Sigmoid colon (tissue), 3 donors: ENCODE measurements around the gene GHRHR.

ENCODE experiments used
- POLR2A ChIP-seq, 2 donors: fragments of 450-650 bp; IDR thresholded peaks; one replicate each; pipeline ENCODE4 v1.6.1; 2016; ENCODE audit warnings: antibody characterized with exemption in 2 of 2, mild to moderate bottlenecking in 2 of 2, moderate library complexity in 2 of 2
- TF ChIP-seq, protein P1 (sequence below), 4 experiments: fragments of 450-650 bp in 3 of 4; fragments of 200-600 bp in 1 of 4; IDR thresholded peaks; one replicate each; pipeline ENCODE4 v1.5.1; 2016 to 2019; ENCODE audit warnings: antibody characterized with exemption in 4 of 4, mild to moderate bottlenecking in 3 of 4, moderate library complexity in 2 of 4

DNA sequence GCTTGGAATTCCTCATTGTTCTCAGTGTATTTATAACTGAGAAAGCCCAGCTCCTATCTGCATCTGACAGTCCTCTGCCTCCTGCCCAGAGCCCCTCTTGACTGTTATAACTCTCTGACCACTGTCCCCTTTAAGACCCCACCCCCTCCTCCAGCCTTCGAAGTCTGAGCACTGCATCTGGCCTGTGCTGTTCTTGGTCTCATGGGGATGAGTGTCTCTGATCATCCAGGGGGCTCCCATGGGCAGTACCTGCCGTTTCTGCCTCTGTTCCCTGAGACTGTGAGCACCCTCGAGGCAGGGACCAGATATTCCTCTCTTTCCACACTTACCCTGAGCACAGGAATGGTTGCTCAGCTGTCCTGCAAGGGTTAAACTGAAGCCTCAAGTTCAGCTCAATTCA lies 7.7 kb downstream of the GHRHR start:
- TF ChIP-seq, protein P1, sequence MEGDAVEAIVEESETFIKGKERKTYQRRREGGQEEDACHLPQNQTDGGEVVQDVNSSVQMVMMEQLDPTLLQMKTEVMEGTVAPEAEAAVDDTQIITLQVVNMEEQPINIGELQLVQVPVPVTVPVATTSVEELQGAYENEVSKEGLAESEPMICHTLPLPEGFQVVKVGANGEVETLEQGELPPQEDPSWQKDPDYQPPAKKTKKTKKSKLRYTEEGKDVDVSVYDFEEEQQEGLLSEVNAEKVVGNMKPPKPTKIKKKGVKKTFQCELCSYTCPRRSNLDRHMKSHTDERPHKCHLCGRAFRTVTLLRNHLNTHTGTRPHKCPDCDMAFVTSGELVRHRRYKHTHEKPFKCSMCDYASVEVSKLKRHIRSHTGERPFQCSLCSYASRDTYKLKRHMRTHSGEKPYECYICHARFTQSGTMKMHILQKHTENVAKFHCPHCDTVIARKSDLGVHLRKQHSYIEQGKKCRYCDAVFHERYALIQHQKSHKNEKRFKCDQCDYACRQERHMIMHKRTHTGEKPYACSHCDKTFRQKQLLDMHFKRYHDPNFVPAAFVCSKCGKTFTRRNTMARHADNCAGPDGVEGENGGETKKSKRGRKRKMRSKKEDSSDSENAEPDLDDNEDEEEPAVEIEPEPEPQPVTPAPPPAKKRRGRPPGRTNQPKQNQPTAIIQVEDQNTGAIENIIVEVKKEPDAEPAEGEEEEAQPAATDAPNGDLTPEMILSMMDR (IDR thresholded peaks at IDR 0.05) = no peak
- TF ChIP-seq POLR2A (IDR thresholded peaks at IDR 0.05) = no peak
